ENCODE measurements around the gene BUB1.
"Not testable (repeated sequence)": the region's sequence is repeated elsewhere in the genome, so short reads cannot be mapped to it uniquely, and the experiment has no call there.

The BUB1 gene

GRCh38 chr2:110589677-110590330, 88.1 kb downstream of the BUB1 start:
- DNase-seq, result not testable (repeated sequence)

GRCh38 chr2:110588520-110588919, 89.3 kb downstream of the BUB1 start:
- not testable (repeated sequence) for DNase-seq

Data from activated CD4-positive, alpha-beta T cell treated with anti-CD3 and anti-CD28 coated beads, Interleukin-2, Interleukin-6, amounts not matched to agents 100 ng/mL and 50 ng/mL, durations not matched to agents 16 hours and 8 hours (primary cell).